ENCODE results near the gene ERCC3.
"Not testable (repeated sequence)": the region's sequence is repeated elsewhere in the genome, so short reads cannot be mapped to it uniquely, and the experiment has no call there.

Gene ERCC3

GRCh38 chr2:127226132-127226519 is 67.8 kb downstream of the ERCC3 start:
- H3K27ac ChIP-seq = no peak overlapping the region
- H3K4me3 ChIP-seq = peak overlapping the region; percentile 40
- DNase-seq (ENCODE audit: low spot score) = no peak
- TF ChIP-seq CTCF (IDR thresholded peaks at IDR 0.05) = no peak

GRCh38 chr2:127225186-127225960 is 68.6 kb downstream of the ERCC3 start:
- Histone ChIP-seq H3K4me3 (no peak overlapping the region), H3K27ac (no peak overlapping the region)
- no peak for TF ChIP-seq CTCF (IDR thresholded peaks at IDR 0.05)
- no peak for DNase-seq (ENCODE audit: low spot score)

- not testable (repeated sequence) for H3K4me3 ChIP-seq; DNase-seq (ENCODE audit: low spot score); H3K27ac ChIP-seq
Observed at GRCh38 chr2:127224135-127224534, 69.8 kb downstream of the ERCC3 start.

- TF ChIP-seq CTCF (IDR thresholded peaks at IDR 0.05) = no peak
- Histone ChIP-seq H3K27ac (no peak overlapping the region), H3K4me3 (peak overlapping the region; percentile 38)
- DNase-seq (ENCODE audit: low spot score) = no peak
Observed at GRCh38 chr2:127220768-127221527, 73.0 kb downstream of the ERCC3 start.

GRCh38 chr2:127220102-127220767 is 73.7 kb downstream of the ERCC3 start, which contains the start of gene CYP27C1:
CYP27C1 (minus strand) TSS chr2:127220299; CDS start chr2:127220270, 29 bp downstream.
- H3K27ac ChIP-seq = peak within 1 kb of the TSS in 1 of 2 donors; percentile 22
- TF ChIP-seq CTCF (IDR thresholded peaks at IDR 0.05) = no peak
- no peak for DNase-seq (ENCODE audit: low spot score)
- H3K4me3 ChIP-seq = peak within 1 kb of the TSS; percentile 76

GRCh38 chr2:127219171-127220070 is 74.5 kb downstream of the ERCC3 start:
- Histone ChIP-seq H3K4me3 (peak overlapping the region; percentile 76), H3K27ac (peak overlapping the region in 1 of 2 donors; percentile 22)
- no peak for DNase-seq (ENCODE audit: low spot score)
- no peak for TF ChIP-seq CTCF (IDR thresholded peaks at IDR 0.05)

All from coronary artery (tissue), 2 donors.